Measurements from ENCODE around the gene TOMM40. TPM values are rescaled to one million over a fixed set of nuclear protein-coding genes. Genes with fewer than 3 reads are reported as not detected.

The TOMM40 gene
- total and polyA plus RNA-seq, 2 of the 13 experiments (the other 11 are each of a cell fraction or from before 2014, with no cell fraction given) = 72.0 to 110 TPM

- peak; percentile 95 for TF ChIP-seq ZBTB10 (CRISPR knock-in tag; IDR thresholded peaks at IDR 0.05; ENCODE audit: borderline replicate concordance)
- TF ChIP-seq KLF9 (CRISPR knock-in tag; IDR thresholded peaks at IDR 0.05; ENCODE audit: low read depth) = no peak
- no peak for TF ChIP-seq ZFP36 (IDR thresholded peaks at IDR 0.05; ENCODE audit: borderline replicate concordance, low read depth, low read length, partially characterized antibody)
- TF ChIP-seq FOXO1 (CRISPR knock-in tag; IDR thresholded peaks at IDR 0.05) = peak; percentile 96
- no peak for TF ChIP-seq STAT5B (CRISPR knock-in tag; IDR thresholded peaks at IDR 0.05)
- TF ChIP-seq ZNF790 (CRISPR knock-in tag; IDR thresholded peaks at IDR 0.05; ENCODE audit: borderline replicate concordance) = no peak; the same call in 1 of the 2 replicates
- no peak for TF ChIP-seq ZNF225 (CRISPR knock-in tag; IDR thresholded peaks at IDR 0.05)
- TF ChIP-seq PHF8 (CRISPR knock-in tag; IDR thresholded peaks at IDR 0.05) = peak; percentile 55
- TF ChIP-seq ATF7-NPFF (CRISPR knock-in tag; IDR thresholded peaks at IDR 0.05; ENCODE audit: low read depth) = peak; percentile 82; the same call in 1 of the 2 replicates
- peak; percentile 85 for TF ChIP-seq ZSCAN21 (CRISPR knock-in tag; IDR thresholded peaks at IDR 0.05; ENCODE audit: borderline replicate concordance)
- no peak for TF ChIP-seq ZFP62 (CRISPR knock-in tag; IDR thresholded peaks at IDR 0.05)
- TF ChIP-seq, protein P1, sequence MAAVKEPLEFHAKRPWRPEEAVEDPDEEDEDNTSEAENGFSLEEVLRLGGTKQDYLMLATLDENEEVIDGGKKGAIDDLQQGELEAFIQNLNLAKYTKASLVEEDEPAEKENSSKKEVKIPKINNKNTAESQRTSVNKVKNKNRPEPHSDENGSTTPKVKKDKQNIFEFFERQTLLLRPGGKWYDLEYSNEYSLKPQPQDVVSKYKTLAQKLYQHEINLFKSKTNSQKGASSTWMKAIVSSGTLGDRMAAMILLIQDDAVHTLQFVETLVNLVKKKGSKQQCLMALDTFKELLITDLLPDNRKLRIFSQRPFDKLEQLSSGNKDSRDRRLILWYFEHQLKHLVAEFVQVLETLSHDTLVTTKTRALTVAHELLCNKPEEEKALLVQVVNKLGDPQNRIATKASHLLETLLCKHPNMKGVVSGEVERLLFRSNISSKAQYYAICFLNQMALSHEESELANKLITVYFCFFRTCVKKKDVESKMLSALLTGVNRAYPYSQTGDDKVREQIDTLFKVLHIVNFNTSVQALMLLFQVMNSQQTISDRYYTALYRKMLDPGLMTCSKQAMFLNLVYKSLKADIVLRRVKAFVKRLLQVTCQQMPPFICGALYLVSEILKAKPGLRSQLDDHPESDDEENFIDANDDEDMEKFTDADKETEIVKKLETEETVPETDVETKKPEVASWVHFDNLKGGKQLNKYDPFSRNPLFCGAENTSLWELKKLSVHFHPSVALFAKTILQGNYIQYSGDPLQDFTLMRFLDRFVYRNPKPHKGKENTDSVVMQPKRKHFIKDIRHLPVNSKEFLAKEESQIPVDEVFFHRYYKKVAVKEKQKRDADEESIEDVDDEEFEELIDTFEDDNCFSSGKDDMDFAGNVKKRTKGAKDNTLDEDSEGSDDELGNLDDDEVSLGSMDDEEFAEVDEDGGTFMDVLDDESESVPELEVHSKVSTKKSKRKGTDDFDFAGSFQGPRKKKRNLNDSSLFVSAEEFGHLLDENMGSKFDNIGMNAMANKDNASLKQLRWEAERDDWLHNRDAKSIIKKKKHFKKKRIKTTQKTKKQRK (IDR thresholded peaks at IDR 0.05; ENCODE audit: low read length) = no peak
- peak; percentile 55 for TF ChIP-seq RAD21 (CRISPR knock-in tag; IDR thresholded peaks at IDR 0.05)
- peak; percentile 80 for TF ChIP-seq KLF12 (CRISPR knock-in tag; IDR thresholded peaks at IDR 0.05; ENCODE audit: borderline replicate concordance)
- TF ChIP-seq SMYD3 (CRISPR knock-in tag; IDR thresholded peaks at IDR 0.05) = peak; percentile 95
- peak; percentile 98 for TF ChIP-seq BCL6 (CRISPR knock-in tag; IDR thresholded peaks at IDR 0.05)
- TF ChIP-seq, protein P2, sequence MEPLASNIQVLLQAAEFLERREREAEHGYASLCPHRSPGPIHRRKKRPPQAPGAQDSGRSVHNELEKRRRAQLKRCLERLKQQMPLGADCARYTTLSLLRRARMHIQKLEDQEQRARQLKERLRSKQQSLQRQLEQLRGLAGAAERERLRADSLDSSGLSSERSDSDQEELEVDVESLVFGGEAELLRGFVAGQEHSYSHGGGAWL (CRISPR knock-in tag; IDR thresholded peaks at IDR 0.05) = peak; percentile 90
- no peak for TF ChIP-seq ZNF282 (IDR thresholded peaks at IDR 0.05; ENCODE audit: partially characterized antibody)
- no peak for TF ChIP-seq ZZZ3 (CRISPR knock-in tag; IDR thresholded peaks at IDR 0.05; ENCODE audit: borderline replicate concordance)
- TF ChIP-seq ZNF180 (CRISPR knock-in tag; IDR thresholded peaks at IDR 0.05; ENCODE audit: borderline replicate concordance, low read depth) = no peak
- no peak for TF ChIP-seq MAF1 (CRISPR knock-in tag; IDR thresholded peaks at IDR 0.05; ENCODE audit: borderline replicate concordance)
- TF ChIP-seq ATRX (CRISPR knock-in tag; IDR thresholded peaks at IDR 0.05; ENCODE audit: borderline replicate concordance) = no peak
- TF ChIP-seq GATAD2A (CRISPR knock-in tag; IDR thresholded peaks at IDR 0.05) = peak; percentile 97
- no peak for TF ChIP-seq EEA1 (CRISPR knock-in tag; IDR thresholded peaks at IDR 0.05; ENCODE audit: borderline replicate concordance)
These were observed 34.2 kb downstream of the TOMM40 start (continued) for GRCh38 chr19:44925114-44925891.

All from HepG2 (cell line).